T-cell (primary cell): ENCODE measurements around the gene IDE. TPM values are rescaled to one million over a fixed set of nuclear protein-coding genes. Genes with fewer than 3 reads are reported as not detected.

Source experiments
- ATAC-seq, 4 experiments: fragments of 200-7000 bp in 3 of 4; fragments of 150-1000 bp in 1 of 4; cut with Tn5 transposase; replicated peaks in 1 of 4; 1 replicate in 3 of 4; 2 replicates in 1 of 4; pipeline ENCODE4 v1.10.0; 2021; ENCODE audit warnings: moderate library complexity in 3 of 4, mild to moderate bottlenecking in 2 of 4, moderate number of reproducible peaks in 1 of 4
- CTCF ChIA-PET, 2 donors: fragments of 300-600 bp; sonication (Branson Sonifier 250); formaldehyde crosslinking; loops; one replicate each; lab custom pipeline; 2022; ENCODE audit warnings: antibody characterized with exemption in 2 of 2; lab: Charles Lee
- POLR2A ChIA-PET, 2 donors: fragments of 300-600 bp; sonication (Branson Sonifier 250); formaldehyde crosslinking; loops; one replicate each; lab custom pipeline; 2022; ENCODE audit warnings: antibody characterized with exemption in 2 of 2; lab: Charles Lee
- DNase-seq, 35 experiments: peaks; one replicate each; pipeline versions ENCODE4 v3.0.0 to v3.0.0-alpha.2; 2013 to 2023
- H3K27ac ChIP-seq: one replicate; pipeline ENCODE4 v1.5.1; 2013; ENCODE audit warnings: low read length
- H3K27me3 ChIP-seq, 2 experiments: replicated peaks in 1 of 2; 1 replicate in 1 of 2; 2 replicates in 1 of 2; pipeline versions ENCODE4 v1.6.1 to v1.7.0; 2013; ENCODE audit warnings: low read length in 1 of 2, mixed read lengths in 1 of 2; ENCODE audit not compliant: control insufficient read depth in 2 of 2, insufficient read depth in 2 of 2; ENCODE audit errors: extremely low read depth in 1 of 2
- H3K36me3 ChIP-seq, 2 donors: 1 replicate in 1 of 2; 2 replicates in 1 of 2; pipeline versions ENCODE4 v1.6.1 to v1.7.0; 2013; ENCODE audit warnings: low read length in 1 of 2; ENCODE audit not compliant: control insufficient read depth in 2 of 2, insufficient read depth in 1 of 2; ENCODE audit errors: extremely low read depth in 1 of 2
- H3K4me1 ChIP-seq, 2 experiments: 1 replicate in 1 of 2; 2 replicates in 1 of 2; pipeline versions ENCODE4 v1.6.1 to v1.7.0; 2013; ENCODE audit warnings: low read length in 2 of 2, mixed read lengths in 1 of 2; ENCODE audit not compliant: insufficient read depth in 2 of 2, control insufficient read depth in 1 of 2; ENCODE audit errors: extremely low read depth in 1 of 2
- H3K4me3 ChIP-seq, 2 donors: 1 replicate in 1 of 2; 2 replicates in 1 of 2; pipeline versions ENCODE4 v1.5.1 to v1.7.0; 2013; ENCODE audit warnings: mild to moderate bottlenecking in 2 of 2, low read length in 1 of 2, moderate library complexity in 1 of 2; ENCODE audit not compliant: control insufficient read depth in 1 of 2; ENCODE audit errors: extremely low read depth in 1 of 2
- H3K9me3 ChIP-seq: 2 replicates; pipeline ENCODE4 v1.7.0; 2013
- H3K27ac Mint-ChIP-seq, 2 donors: one replicate each; pipeline ENCODE4 v1.8.0; 2020 to 2021; ENCODE audit warnings: mild to moderate bottlenecking in 2 of 2, mixed read lengths in 2 of 2
- H3K27me3 Mint-ChIP-seq, 2 donors: one replicate each; pipeline ENCODE4 v1.8.0; 2021 to 2022; ENCODE audit warnings: mixed read lengths in 2 of 2
- H3K36me3 Mint-ChIP-seq: one replicate; pipeline ENCODE4 v1.8.0; 2021; ENCODE audit warnings: mixed read lengths
- H3K4me1 Mint-ChIP-seq, 3 donors: one replicate each; pipeline ENCODE4 v1.8.0; 2020 to 2022; ENCODE audit warnings: mixed read lengths in 3 of 3, mild to moderate bottlenecking in 1 of 3
- H3K4me3 Mint-ChIP-seq, 3 donors: one replicate each; pipeline ENCODE4 v1.8.0; 2020 to 2022; ENCODE audit warnings: mild to moderate bottlenecking in 3 of 3, mixed read lengths in 3 of 3, moderate library complexity in 3 of 3
- H3K9me3 Mint-ChIP-seq, 3 donors: one replicate each; pipeline ENCODE4 v1.8.0; 2020 to 2022; ENCODE audit warnings: mixed read lengths in 3 of 3
- WGBS: methylation state at CpG from one replicate; pipeline ENCODE4 v1.1.5; 2013; ENCODE audit warnings: missing lambda C conversion rate; ENCODE audit not compliant: insufficient coverage; 5-methylcytosine and 5-hydroxymethylcytosine counted together
- total RNA-seq, 35 experiments: library from RNA in 6 of 35; stranded (reverse) in 6 of 35; fragments of 120-200 nt in 1 of 35; gene quantifications; one replicate each; pipeline versions ENCODE4 v1.2.1 to v1.2.4 and lab custom pipeline; 2013 to 2026

The IDE gene
- total RNA-seq, 5 donors from 2014 or later (not counting 1 experiment from before 2014, with no cell fraction given) = 24.7 to 31.8 (median 27.2) TPM

- Mint-ChIP-seq H3K4me3 (no peak overlapping the region), H3K27me3 (no peaks in the 10 kb centered on the region), H3K9me3 (no peaks in the 10 kb centered on the region), H3K4me1 (peaks cover 7 to 8% (median 8%) of the 10 kb centered on the region in 3 donors), H3K27ac (peak overlapping the region; percentile 28 to 63), H3K36me3 (peaks cover 15% of the 10 kb centered on the region)
- Histone ChIP-seq H3K27me3 (no peaks in the 10 kb centered on the region), H3K9me3 (no peaks in the 10 kb centered on the region), H3K27ac (no peak overlapping the region), H3K4me3 (no peak overlapping the region), H3K36me3 (peaks cover 0 to 10% of the 10 kb centered on the region in 2 donors), H3K4me1 (peaks cover 0 to 2% of the 10 kb centered on the region in 2 experiments)
- POLR2A ChIA-PET = interaction anchor here in 1 of 2 donors (0.6 to 0.7 kb wide), 3 partner anchors 84 to 1183 kb away, joined by 3 to 6 read pairs (median 5); no protein-coding TSS in a partner anchor
- CTCF ChIA-PET = interaction anchor here (0.5 to 4.7 kb wide), 27 partner anchors 8 to 1333 kb away, joined by 3 to 61 read pairs (median 3); partner anchors contain the start of genes IDE (in 2 of the 2), BTAF1 (in 1 of the 2) and KIF11 (in 1 of the 2)
- DNase-seq (peak; percentile 6 to 91 (median 59)), ATAC-seq (peak; percentile 89 to 98 (median 92))
- WGBS = 0% methylated on average over 1 of the region's 3 CpGs
Measured at GRCh38 chr10:92517034-92517655, 56.7 kb downstream of the IDE start.

- no peak for DNase-seq
- Mint-ChIP-seq H3K4me1 (no peaks in the 10 kb centered on the region), H3K36me3 (peaks cover 46% of the 10 kb centered on the region), H3K27ac (no peak overlapping the region), H3K9me3 (no peaks in the 10 kb centered on the region), H3K4me3 (no peak overlapping the region), H3K27me3 (no peaks in the 10 kb centered on the region)
- POLR2A ChIA-PET = no interaction called here
- ATAC-seq = no peak
- H3K27ac ChIP-seq = no peak overlapping the region
- peaks cover 0 to 38% of the 10 kb centered on the region in 2 donors for H3K36me3 ChIP-seq
- H3K4me1 ChIP-seq = no peaks in the 10 kb centered on the region
- CTCF ChIA-PET = interaction anchor here in 1 of 2 donors (0.6 kb wide), 1 partner anchor 105 kb away, joined by 3 read pairs; no protein-coding TSS in a partner anchor
- H3K4me3 ChIP-seq = no peak overlapping the region
- H3K9me3 ChIP-seq = no peaks in the 10 kb centered on the region
- no CpG with 5 or more reads among the region's 2 CpGs for WGBS
- H3K27me3 ChIP-seq = no peaks in the 10 kb centered on the region
Measured at GRCh38 chr10:92508866-92509265, 65.0 kb downstream of the IDE start.

GRCh38 chr10:92506336-92506735 is 67.6 kb downstream of the IDE start:
- CTCF ChIA-PET = interaction anchor here in 1 of 2 donors (0.7 kb wide), 1 partner anchor 268 kb away, joined by 4 read pairs; no protein-coding TSS in a partner anchor

GRCh38 chr10:92505044-92505443 is 68.8 kb downstream of the IDE start:
- Histone ChIP-seq H3K4me1 (no peaks in the 10 kb centered on the region), H3K36me3 (peaks cover 3 to 36% of the 10 kb centered on the region in 2 donors), H3K9me3 (no peaks in the 10 kb centered on the region), H3K4me3 (no peak overlapping the region), H3K27me3 (no peaks in the 10 kb centered on the region), H3K27ac (no peak overlapping the region)
- Mint-ChIP-seq H3K4me3 (no peak overlapping the region), H3K4me1 (no peaks in the 10 kb centered on the region), H3K36me3 (peaks cover 51% of the 10 kb centered on the region), H3K27ac (no peak overlapping the region), H3K27me3 (no peaks in the 10 kb centered on the region), H3K9me3 (no peaks in the 10 kb centered on the region)
- POLR2A ChIA-PET = interaction anchor here in 1 of 2 donors (0.6 kb wide), 1 partner anchor 957 kb away, joined by 5 read pairs; no protein-coding TSS in a partner anchor
- WGBS = no CpG with 5 or more reads among the region's 5 CpGs
- ATAC-seq = no peak
- CTCF ChIA-PET = interaction anchor here in 1 of 2 donors (0.5 kb wide), 1 partner anchor 29 kb away, joined by 4 read pairs; no protein-coding TSS in a partner anchor
- DNase-seq = no peak

More at GRCh38 chr10:92506336-92506735, 67.6 kb downstream of the IDE start:
- Histone ChIP-seq H3K27ac (no peak overlapping the region), H3K27me3 (no peaks in the 10 kb centered on the region), H3K9me3 (no peaks in the 10 kb centered on the region), H3K36me3 (peaks cover 3 to 33% of the 10 kb centered on the region in 2 donors), H3K4me3 (no peak overlapping the region), H3K4me1 (no peaks in the 10 kb centered on the region)
- Mint-ChIP-seq H3K36me3 (peaks cover 45% of the 10 kb centered on the region), H3K27ac (no peak overlapping the region), H3K4me3 (no peak overlapping the region), H3K9me3 (no peaks in the 10 kb centered on the region), H3K27me3 (no peaks in the 10 kb centered on the region), H3K4me1 (no peaks in the 10 kb centered on the region)
- WGBS = no CpG with 5 or more reads among the region's 2 CpGs
- ATAC-seq (no peak), DNase-seq (no peak)
- POLR2A ChIA-PET = interaction anchor here in 1 of 2 donors (0.7 kb wide), 1 partner anchor 12 kb away, joined by 3 read pairs; no protein-coding TSS in a partner anchor

GRCh38 chr10:92502296-92502808 is 71.5 kb downstream of the IDE start:
- Histone ChIP-seq H3K27me3 (no peaks in the 10 kb centered on the region), H3K4me3 (no peak overlapping the region), H3K9me3 (no peaks in the 10 kb centered on the region), H3K36me3 (peaks cover 6 to 24% of the 10 kb centered on the region in 2 donors), H3K4me1 (no peaks in the 10 kb centered on the region), H3K27ac (no peak overlapping the region)
- CTCF ChIA-PET = no interaction called here
- H3K36me3 Mint-ChIP-seq = peaks cover 50% of the 10 kb centered on the region
- ATAC-seq (no peak), DNase-seq (no peak)
- no peak overlapping the region for H3K27ac Mint-ChIP-seq
- H3K4me3 Mint-ChIP-seq = no peak overlapping the region
- no peaks in the 10 kb centered on the region for H3K27me3 Mint-ChIP-seq
- no peaks in the 10 kb centered on the region for H3K9me3 Mint-ChIP-seq
- POLR2A ChIA-PET = no interaction called here
- no CpG with 5 or more reads among the region's 5 CpGs for WGBS
- H3K4me1 Mint-ChIP-seq = no peaks in the 10 kb centered on the region

- no peaks in the 10 kb centered on the region for H3K4me1 Mint-ChIP-seq
- H3K36me3 Mint-ChIP-seq = peaks cover 49% of the 10 kb centered on the region
- Histone ChIP-seq H3K4me1 (no peaks in the 10 kb centered on the region), H3K27me3 (no peaks in the 10 kb centered on the region), H3K9me3 (no peaks in the 10 kb centered on the region), H3K4me3 (no peak overlapping the region), H3K36me3 (peaks cover 0 to 36% of the 10 kb centered on the region in 2 donors), H3K27ac (no peak overlapping the region)
- POLR2A ChIA-PET = no interaction called here
- ATAC-seq = no peak
- no peaks in the 10 kb centered on the region for H3K9me3 Mint-ChIP-seq
- no peak for DNase-seq
- no peaks in the 10 kb centered on the region for H3K27me3 Mint-ChIP-seq
- WGBS = no CpG with 5 or more reads among the region's 1 CpG
- CTCF ChIA-PET = interaction anchor here in 1 of 2 donors (0.7 kb wide), 1 partner anchor 20 kb away, joined by 3 read pairs; no protein-coding TSS in a partner anchor
- no peak overlapping the region for H3K27ac Mint-ChIP-seq
- H3K4me3 Mint-ChIP-seq = no peak overlapping the region
Measured at GRCh38 chr10:92493362-92493761, 80.5 kb downstream of the IDE start.
